ENCODE measurements around the gene ARFIP1.

DNA sequence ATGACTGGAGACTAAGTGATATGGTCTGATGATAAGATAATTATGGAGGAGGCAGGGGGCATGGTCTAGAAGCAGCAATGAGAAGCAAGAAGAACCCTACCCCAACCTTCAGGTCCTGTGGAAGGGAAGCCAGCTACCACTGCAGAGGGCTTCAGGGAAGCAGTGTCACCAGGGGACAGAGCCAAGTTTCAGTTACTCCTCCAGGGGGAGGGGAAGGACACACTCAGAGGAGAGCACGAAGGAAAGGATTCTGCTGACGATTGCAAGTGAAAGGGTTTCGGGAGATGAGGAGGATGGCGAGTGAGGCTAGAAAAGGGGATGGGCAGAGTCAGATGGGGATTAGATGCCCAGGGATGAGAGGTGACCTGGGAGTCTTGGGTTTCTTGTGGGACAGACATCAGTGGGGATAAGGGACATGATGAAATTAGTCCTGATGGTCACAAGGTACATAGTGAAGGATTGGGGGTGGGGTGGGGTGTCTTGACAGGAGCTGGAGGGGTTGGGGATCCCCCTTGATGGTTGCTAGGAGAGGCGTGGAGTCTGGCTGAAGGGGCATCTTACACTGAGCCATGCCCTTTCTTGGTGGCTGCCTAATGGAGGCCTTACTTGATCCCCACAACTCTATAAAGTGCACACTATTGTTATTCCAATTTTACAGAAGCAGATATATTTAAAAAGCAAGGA is 45.6 kb upstream of the ARFIP1 start:
- TF ChIP-seq, protein P1, sequence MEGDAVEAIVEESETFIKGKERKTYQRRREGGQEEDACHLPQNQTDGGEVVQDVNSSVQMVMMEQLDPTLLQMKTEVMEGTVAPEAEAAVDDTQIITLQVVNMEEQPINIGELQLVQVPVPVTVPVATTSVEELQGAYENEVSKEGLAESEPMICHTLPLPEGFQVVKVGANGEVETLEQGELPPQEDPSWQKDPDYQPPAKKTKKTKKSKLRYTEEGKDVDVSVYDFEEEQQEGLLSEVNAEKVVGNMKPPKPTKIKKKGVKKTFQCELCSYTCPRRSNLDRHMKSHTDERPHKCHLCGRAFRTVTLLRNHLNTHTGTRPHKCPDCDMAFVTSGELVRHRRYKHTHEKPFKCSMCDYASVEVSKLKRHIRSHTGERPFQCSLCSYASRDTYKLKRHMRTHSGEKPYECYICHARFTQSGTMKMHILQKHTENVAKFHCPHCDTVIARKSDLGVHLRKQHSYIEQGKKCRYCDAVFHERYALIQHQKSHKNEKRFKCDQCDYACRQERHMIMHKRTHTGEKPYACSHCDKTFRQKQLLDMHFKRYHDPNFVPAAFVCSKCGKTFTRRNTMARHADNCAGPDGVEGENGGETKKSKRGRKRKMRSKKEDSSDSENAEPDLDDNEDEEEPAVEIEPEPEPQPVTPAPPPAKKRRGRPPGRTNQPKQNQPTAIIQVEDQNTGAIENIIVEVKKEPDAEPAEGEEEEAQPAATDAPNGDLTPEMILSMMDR (IDR thresholded peaks at IDR 0.05), result no peak
- no peak for TF ChIP-seq EZH2phosphoT487 (IDR thresholded peaks at IDR 0.05)

Measured in neural progenitor cell (in vitro differentiated cells).